Transverse colon (tissue), 4 donors: ENCODE measurements around the gene SUZ12.

Experiments used
- CTCF ChIP-seq, 5 experiments: fragments of 200-600 bp in 3 of 5; fragments of 450-650 bp in 2 of 5; sonication (generic) in 3 of 5; IDR thresholded peaks; 1 replicate in 2 of 5; 2 replicates in 3 of 5; pipeline ENCODE4 v1.5.1; 2016 to 2017; ENCODE audit warnings: antibody characterized with exemption in 5 of 5, inconsistent platforms in 3 of 5, mild to moderate bottlenecking in 2 of 5, moderate library complexity in 1 of 5
- POLR2AphosphoS5 ChIP-seq, 3 donors: sonication (generic); formaldehyde crosslinking; IDR thresholded peaks; one replicate each; pipeline ENCODE4 v1.6.1; 2016; ENCODE audit warnings: antibody characterized with exemption in 3 of 3

- TF ChIP-seq POLR2AphosphoS5 (IDR thresholded peaks at IDR 0.05) (no peak), CTCF (IDR thresholded peaks at IDR 0.05) (no peak)
Observed at GRCh38 chr17:32016231-32016630, 79.4 kb downstream of the SUZ12 start.
